ENCODE measurements around the gene TRIM38.

- TF ChIP-seq CTCF (IDR thresholded peaks at IDR 0.05) (no peak), POLR2AphosphoS5 (IDR thresholded peaks at IDR 0.05; ENCODE audit: low read depth, low read length) (no peak), SIN3A (IDR thresholded peaks at IDR 0.05; ENCODE audit: borderline replicate concordance, insufficient read depth, low read depth, low read length) (no peak), REST (IDR thresholded peaks at IDR 0.05; ENCODE audit: insufficient read depth in 1 of 2, low read depth in 2 of 2, low read length in 1 of 2) (no peak)
Measured at GRCh38 chr6:25931411-25931709, 31.2 kb upstream of the TRIM38 start.

Data from Panc1 (cell line).